Breast epithelium (tissue), 3 donors: Measurements from ENCODE around the gene TMEM232.

ENCODE experiments used
- CTCF ChIP-seq, 3 donors: fragments of 450-650 bp; IDR thresholded peaks; one replicate each; pipeline ENCODE4 v1.5.1; 2016 to 2017; ENCODE audit warnings: antibody characterized with exemption in 3 of 3, mild to moderate bottlenecking in 3 of 3, moderate library complexity in 3 of 3
- POLR2A ChIP-seq: fragments of 450-650 bp; IDR thresholded peaks from one replicate; pipeline ENCODE4 v1.6.1; 2016; ENCODE audit warnings: antibody characterized with exemption, mild to moderate bottlenecking, moderate library complexity
- POLR2AphosphoS5 ChIP-seq, 3 donors: sonication (generic); formaldehyde crosslinking; IDR thresholded peaks; one replicate each; pipeline ENCODE4 v1.6.1; 2017; ENCODE audit warnings: antibody characterized with exemption in 3 of 3

- TF ChIP-seq POLR2AphosphoS5 (IDR thresholded peaks at IDR 0.05) (no peak), CTCF (IDR thresholded peaks at IDR 0.05) (no peak), POLR2A (no peak)
Measured at GRCh38 chr5:110736753-110737152, 10.3 kb upstream of the TMEM232 start.
